NCI-H2171 (cell line): ENCODE data around the gene KRT38.

Experiments
- DNase-seq: peaks from one replicate; lab custom pipeline; 2025; lab: John Stamatoyannopoulos, UW

KRT38 gene

GRCh38 chr17:41440531-41441033, at the start of gene KRT38:
Gene KRT38, minus strand, starts transcription at chr17:41440983. Its CDS starts 62 bp downstream, at chr17:41440921.
- DNase-seq: no peak

GRCh38 chr17:41489531-41489930, 48.7 kb upstream of the KRT38 start, which contains the start of gene KRT36:
Gene KRT36, minus strand, starts transcription at chr17:41489910. Its CDS starts 46 bp downstream, at chr17:41489864.
- no peak for DNase-seq

GRCh38 chr17:41486809-41487530, 46.2 kb upstream of the KRT38 start:
- no peak for DNase-seq

GRCh38 chr17:41486316-41486715, 45.5 kb upstream of the KRT38 start:
- DNase-seq: no peak

GRCh38 chr17:41484920-41485904, 44.4 kb upstream of the KRT38 start:
- DNase-seq: no peak

GRCh38 chr17:41483991-41484826, 43.4 kb upstream of the KRT38 start:
- DNase-seq: no peak

- no peak for DNase-seq
Measured at GRCh38 chr17:41483531-41483930, 42.7 kb upstream of the KRT38 start.

GRCh38 chr17:41481036-41481435, 40.3 kb upstream of the KRT38 start, which contains the start of gene KRT35:
Gene KRT35, minus strand, starts transcription at chr17:41481151. Its CDS starts 54 bp downstream, at chr17:41481097.
- no peak for DNase-seq

GRCh38 chr17:41480581-41480980, 39.8 kb upstream of the KRT38 start:
- DNase-seq: no peak

- no peak for DNase-seq
Measured at GRCh38 chr17:41480136-41480535, 39.4 kb upstream of the KRT38 start.

- DNase-seq: no peak
Measured at GRCh38 chr17:41478237-41478636, 37.5 kb upstream of the KRT38 start.

- no peak for DNase-seq
Measured at GRCh38 chr17:41476866-41477815, 36.4 kb upstream of the KRT38 start.

- DNase-seq: no peak
Measured at GRCh38 chr17:41475421-41475820, 34.6 kb upstream of the KRT38 start.

- DNase-seq: no peak
Measured at GRCh38 chr17:41474863-41475262, 34.1 kb upstream of the KRT38 start.

GRCh38 chr17:41468346-41468745, 27.6 kb upstream of the KRT38 start:
- no peak for DNase-seq

- DNase-seq: no peak
Measured at GRCh38 chr17:41467561-41467960, 26.8 kb upstream of the KRT38 start.

GRCh38 chr17:41466988-41467387, 26.2 kb upstream of the KRT38 start, which contains the start of gene KRT32:
Gene KRT32, minus strand, starts transcription at chr17:41467386. Its CDS starts 61 bp downstream, at chr17:41467325.
- DNase-seq: no peak

GRCh38 chr17:41464682-41465081, 23.9 kb upstream of the KRT38 start:
- DNase-seq: no peak

- no peak for DNase-seq
Measured at GRCh38 chr17:41464173-41464572, 23.4 kb upstream of the KRT38 start.

GRCh38 chr17:41463746-41464145, 23.0 kb upstream of the KRT38 start:
- DNase-seq: no peak
